ENCODE data around the gene DGKI. TPM values are rescaled to one million over a fixed set of nuclear protein-coding genes. Genes with fewer than 3 reads are reported as not detected.

Gene DGKI
- total and polyA plus RNA-seq, 2 donors (not counting 1 experiment from before 2014, with no cell fraction given), result 0.74 to 2.1 TPM

- peak; percentile 25 to 56 for DNase-seq (ENCODE audit: low read depth in 2 of 2)
- Histone ChIP-seq H2AFZ (ENCODE audit: low read length) (no peak overlapping the region), H4K20me1 (ENCODE audit: control insufficient read depth, extremely low read depth, insufficient read depth, low read length) (no peaks in the 10 kb centered on the region), H3K79me2 (ENCODE audit: control insufficient read depth, insufficient read depth, low read length) (no peaks in the 10 kb centered on the region), H3K4me2 (ENCODE audit: extremely low read depth, insufficient read depth, low read length) (no peak overlapping the region), H3K4me1 (ENCODE audit: control insufficient read depth, extremely low read depth, insufficient read depth, low read length) (no peaks in the 10 kb centered on the region), H3K36me3 (ENCODE audit: control insufficient read depth, insufficient read depth, low read length) (no peaks in the 10 kb centered on the region), H3K27me3 (ENCODE audit: control insufficient read depth, insufficient read depth, low read length) (no peaks in the 10 kb centered on the region), H3K27ac (ENCODE audit: insufficient read depth, low read length) (no peak overlapping the region), H3K4me3 (replicated peaks in 1 of 4; ENCODE audit: control extremely low read depth in 1 of 4, insufficient read depth in 1 of 4, low read depth in 3 of 4, low read length in 4 of 4) (no peak overlapping the region), H3K9me3 (ENCODE audit: control insufficient read depth, insufficient read depth, low read depth, low read length) (no peaks in the 10 kb centered on the region), H3K9ac (ENCODE audit: insufficient read depth, low read length) (no peak overlapping the region)
- TF ChIP-seq EZH2 (IDR thresholded peaks at IDR 0.05; ENCODE audit: low read length, missing control alignments) (no peak), CTCF (conservative IDR thresholded peaks at IDR 0.05 in 1 of 2, IDR thresholded peaks at IDR 0.05 in 1 of 2; ENCODE audit: low read depth in 1 of 2, low read length in 2 of 2) (no peak)
Observed at GRCh38 chr7:137850972-137851945, 4.5 kb upstream of the DGKI start.

GRCh38 chr7:137850571-137850970, 3.8 kb upstream of the DGKI start:
- DNase-seq (ENCODE audit: low read depth in 2 of 2), result peak in 1 of 2 donors; percentile 62
- Histone ChIP-seq H3K4me3 (replicated peaks in 1 of 4; ENCODE audit: control extremely low read depth in 1 of 4, insufficient read depth in 1 of 4, low read depth in 3 of 4, low read length in 4 of 4) (no peak overlapping the region), H2AFZ (ENCODE audit: low read length) (no peak overlapping the region), H3K27me3 (ENCODE audit: control insufficient read depth, insufficient read depth, low read length) (no peaks in the 10 kb centered on the region), H3K9me3 (ENCODE audit: control insufficient read depth, insufficient read depth, low read depth, low read length) (no peaks in the 10 kb centered on the region), H3K4me1 (ENCODE audit: control insufficient read depth, extremely low read depth, insufficient read depth, low read length) (no peaks in the 10 kb centered on the region), H4K20me1 (ENCODE audit: control insufficient read depth, extremely low read depth, insufficient read depth, low read length) (no peaks in the 10 kb centered on the region), H3K27ac (ENCODE audit: insufficient read depth, low read length) (no peak overlapping the region), H3K9ac (ENCODE audit: insufficient read depth, low read length) (no peak overlapping the region), H3K4me2 (ENCODE audit: extremely low read depth, insufficient read depth, low read length) (no peak overlapping the region), H3K79me2 (ENCODE audit: control insufficient read depth, insufficient read depth, low read length) (no peaks in the 10 kb centered on the region), H3K36me3 (ENCODE audit: control insufficient read depth, insufficient read depth, low read length) (no peaks in the 10 kb centered on the region)
- TF ChIP-seq CTCF (conservative IDR thresholded peaks at IDR 0.05 in 1 of 2, IDR thresholded peaks at IDR 0.05 in 1 of 2; ENCODE audit: low read depth in 1 of 2, low read length in 2 of 2), result no peak
- no peak for TF ChIP-seq EZH2 (IDR thresholded peaks at IDR 0.05; ENCODE audit: low read length, missing control alignments)

GRCh38 chr7:137848095-137848494, 1.3 kb upstream of the DGKI start:
- Histone ChIP-seq H3K4me3 (replicated peaks in 1 of 4; ENCODE audit: control extremely low read depth in 1 of 4, insufficient read depth in 1 of 4, low read depth in 3 of 4, low read length in 4 of 4) (no peak overlapping the region), H3K9me3 (ENCODE audit: control insufficient read depth, insufficient read depth, low read depth, low read length) (no peaks in the 10 kb centered on the region), H3K4me2 (ENCODE audit: extremely low read depth, insufficient read depth, low read length) (no peak overlapping the region), H3K27ac (ENCODE audit: insufficient read depth, low read length) (no peak overlapping the region), H4K20me1 (ENCODE audit: control insufficient read depth, extremely low read depth, insufficient read depth, low read length) (no peaks in the 10 kb centered on the region), H3K36me3 (ENCODE audit: control insufficient read depth, insufficient read depth, low read length) (no peaks in the 10 kb centered on the region), H3K9ac (ENCODE audit: insufficient read depth, low read length) (no peak overlapping the region), H3K27me3 (ENCODE audit: control insufficient read depth, insufficient read depth, low read length) (no peaks in the 10 kb centered on the region), H2AFZ (ENCODE audit: low read length) (no peak overlapping the region), H3K79me2 (ENCODE audit: control insufficient read depth, insufficient read depth, low read length) (no peaks in the 10 kb centered on the region), H3K4me1 (ENCODE audit: control insufficient read depth, extremely low read depth, insufficient read depth, low read length) (no peaks in the 10 kb centered on the region)
- DNase-seq (ENCODE audit: low read depth in 2 of 2), result no peak
- TF ChIP-seq EZH2 (IDR thresholded peaks at IDR 0.05; ENCODE audit: low read length, missing control alignments), result no peak
- TF ChIP-seq CTCF (conservative IDR thresholded peaks at IDR 0.05 in 1 of 2, IDR thresholded peaks at IDR 0.05 in 1 of 2; ENCODE audit: low read depth in 1 of 2, low read length in 2 of 2), result no peak
